GM10266 (cell line): Measurements from ENCODE around the gene SLC66A1.

Source experiments
- DNase-seq: peaks from one replicate; pipeline ENCODE4 v3.0.0; 2012; ENCODE audit errors: extremely low spot score
- CTCF ChIP-seq: IDR thresholded peaks from 2 replicates; pipeline ENCODE4 v1.5.1; 2012; ENCODE audit warnings: mild to moderate bottlenecking, low read depth; ENCODE audit not compliant: control insufficient read depth, insufficient read depth; ENCODE audit errors: missing control alignments

The SLC66A1 gene

GRCh38 chr1:19360016-19360415 lies 47.9 kb downstream of the SLC66A1 start:
- no peak for TF ChIP-seq CTCF
- no peak for DNase-seq

GRCh38 chr1:19360432-19360831 lies 48.3 kb downstream of the SLC66A1 start:
- no peak for DNase-seq
- TF ChIP-seq CTCF: no peak

- DNase-seq: no peak
- no peak for TF ChIP-seq CTCF
Observed at GRCh38 chr1:19360843-19361610, 48.9 kb downstream of the SLC66A1 start.

GRCh38 chr1:19361611-19362147 lies 49.6 kb downstream of the SLC66A1 start:
- no peak for TF ChIP-seq CTCF
- DNase-seq: no peak

GRCh38 chr1:19363536-19364152 lies 51.5 kb downstream of the SLC66A1 start:
- TF ChIP-seq CTCF: no peak

GRCh38 chr1:19365721-19366120 lies 53.6 kb downstream of the SLC66A1 start:
- no peak for TF ChIP-seq CTCF

More at GRCh38 chr1:19363536-19364152, 51.5 kb downstream of the SLC66A1 start:
- no peak for DNase-seq

More at GRCh38 chr1:19365721-19366120, 53.6 kb downstream of the SLC66A1 start:
- DNase-seq: no peak
